ENCODE data around the gene INTS6L.

The INTS6L gene

GRCh38 chrX:135520022-135520552 is 373 bp upstream of the INTS6L start:
- no peak overlapping the region for H3K4ac ChIP-seq (ENCODE audit: low read depth, low read length)
- H3K9ac ChIP-seq (ENCODE audit: low read length), result peak overlapping the region; percentile 55
- no peak overlapping the region for H2BK15ac ChIP-seq (replicated peaks; ENCODE audit: low read depth)
- no peaks in the 10 kb centered on the region for H3K27me3 ChIP-seq (ENCODE audit: insufficient read depth, low read length, poor library complexity)
- no peaks in the 10 kb centered on the region for H3K79me1 ChIP-seq (ENCODE audit: low read length)
- H3K4me1 ChIP-seq (ENCODE audit: control insufficient read depth, low read depth, low read length), result no peaks in the 10 kb centered on the region
- no peak overlapping the region for H4K5ac ChIP-seq (ENCODE audit: low read length)
- H2BK5ac ChIP-seq (ENCODE audit: low read length), result no peak overlapping the region
- no peak overlapping the region for H3K56ac ChIP-seq (ENCODE audit: low read length)
- H2BK120ac ChIP-seq (ENCODE audit: low read depth, low read length), result no peak overlapping the region
- H3K4me3 ChIP-seq (ENCODE audit: low read length), result no peak overlapping the region
- no peaks in the 10 kb centered on the region for H3K36me3 ChIP-seq (ENCODE audit: control insufficient read depth, insufficient read depth, low read length)
- no peak overlapping the region for H3K23ac ChIP-seq (ENCODE audit: low read length)
- H3K79me2 ChIP-seq (ENCODE audit: control insufficient read depth, insufficient read depth, low read length), result no peaks in the 10 kb centered on the region
- H3K4me2 ChIP-seq (ENCODE audit: low read length), result peak overlapping the region; percentile 22
- no peak overlapping the region for H3K18ac ChIP-seq (ENCODE audit: low read length)
- no peak overlapping the region for H2AK5ac ChIP-seq (ENCODE audit: low read length)
- peak; percentile 50 for DNase-seq
- no CpG with 5 or more reads among the region's 12 CpGs for WGBS (ENCODE audit: extremely low coverage, insufficient coverage, low lambda C conversion rate)
- peak overlapping the region; percentile 30 for H3K27ac ChIP-seq (ENCODE audit: low read depth, low read length)
- H4K8ac ChIP-seq (ENCODE audit: low read depth, low read length), result no peak overlapping the region

- H3K79me2 ChIP-seq (ENCODE audit: control insufficient read depth, insufficient read depth, low read length), result no peaks in the 10 kb centered on the region
- peak overlapping the region; percentile 23 for H3K4me2 ChIP-seq (ENCODE audit: low read length)
- H2BK5ac ChIP-seq (ENCODE audit: low read length), result peak overlapping the region; percentile 30
- no peak overlapping the region for H4K8ac ChIP-seq (ENCODE audit: low read depth, low read length)
- H2BK120ac ChIP-seq (ENCODE audit: low read depth, low read length), result no peak overlapping the region
- no peaks in the 10 kb centered on the region for H3K27me3 ChIP-seq (ENCODE audit: insufficient read depth, low read length, poor library complexity)
- H4K5ac ChIP-seq (ENCODE audit: low read length), result no peak overlapping the region
- peak; percentile 94 for DNase-seq
- peak overlapping the region; percentile 79 for H3K4ac ChIP-seq (ENCODE audit: low read depth, low read length)
- no peak overlapping the region for H2AK5ac ChIP-seq (ENCODE audit: low read length)
- H3K56ac ChIP-seq (ENCODE audit: low read length), result peak overlapping the region; percentile 89
- H3K27ac ChIP-seq (ENCODE audit: low read depth, low read length), result peak overlapping the region; percentile 82
- H3K18ac ChIP-seq (ENCODE audit: low read length), result peak overlapping the region; percentile 92
- peak overlapping the region; percentile 65 for H3K4me3 ChIP-seq (ENCODE audit: low read length)
- H3K79me1 ChIP-seq (ENCODE audit: low read length), result no peaks in the 10 kb centered on the region
- no peaks in the 10 kb centered on the region for H3K4me1 ChIP-seq (ENCODE audit: control insufficient read depth, low read depth, low read length)
- H3K23ac ChIP-seq (ENCODE audit: low read length), result no peak overlapping the region
- no peaks in the 10 kb centered on the region for H3K36me3 ChIP-seq (ENCODE audit: control insufficient read depth, insufficient read depth, low read length)
- no CpG with 5 or more reads among the region's 73 CpGs for WGBS (ENCODE audit: extremely low coverage, insufficient coverage, low lambda C conversion rate)
- no peak overlapping the region for H2BK15ac ChIP-seq (replicated peaks; ENCODE audit: low read depth)
- peak overlapping the region; percentile 81 for H3K9ac ChIP-seq (ENCODE audit: low read length)
Observed at GRCh38 chrX:135521405-135522131, 1.1 kb downstream of the INTS6L start.

GRCh38 chrX:135522132-135522530 is 1.7 kb downstream of the INTS6L start:
- Histone ChIP-seq H3K36me3 (ENCODE audit: control insufficient read depth, insufficient read depth, low read length) (no peaks in the 10 kb centered on the region), H3K9ac (ENCODE audit: low read length) (peak overlapping the region; percentile 65), H3K4me1 (ENCODE audit: control insufficient read depth, low read depth, low read length) (no peaks in the 10 kb centered on the region), H4K8ac (ENCODE audit: low read depth, low read length) (no peak overlapping the region), H3K4me2 (ENCODE audit: low read length) (peak overlapping the region; percentile 23), H3K18ac (ENCODE audit: low read length) (peak overlapping the region; percentile 92), H2BK120ac (ENCODE audit: low read depth, low read length) (no peak overlapping the region), H3K27ac (ENCODE audit: low read depth, low read length) (peak overlapping the region; percentile 70), H3K4ac (ENCODE audit: low read depth, low read length) (peak overlapping the region; percentile 79), H3K23ac (ENCODE audit: low read length) (no peak overlapping the region), H3K4me3 (ENCODE audit: low read length) (peak overlapping the region; percentile 25), H2BK5ac (ENCODE audit: low read length) (peak overlapping the region; percentile 30), H3K56ac (ENCODE audit: low read length) (peak overlapping the region; percentile 82), H3K79me1 (ENCODE audit: low read length) (no peaks in the 10 kb centered on the region), H3K79me2 (ENCODE audit: control insufficient read depth, insufficient read depth, low read length) (no peaks in the 10 kb centered on the region), H2BK15ac (replicated peaks; ENCODE audit: low read depth) (no peak overlapping the region), H4K5ac (ENCODE audit: low read length) (no peak overlapping the region), H2AK5ac (ENCODE audit: low read length) (no peak overlapping the region), H3K27me3 (ENCODE audit: insufficient read depth, low read length, poor library complexity) (no peaks in the 10 kb centered on the region)
- no peak for DNase-seq
- no CpG with 5 or more reads among the region's 9 CpGs for WGBS (ENCODE audit: extremely low coverage, insufficient coverage, low lambda C conversion rate)

- Histone ChIP-seq H4K8ac (ENCODE audit: low read depth, low read length) (no peak overlapping the region), H2BK15ac (replicated peaks; ENCODE audit: low read depth) (no peak overlapping the region), H4K5ac (ENCODE audit: low read length) (no peak overlapping the region), H3K27ac (ENCODE audit: low read depth, low read length) (no peak overlapping the region), H3K4ac (ENCODE audit: low read depth, low read length) (no peak overlapping the region), H3K18ac (ENCODE audit: low read length) (no peak overlapping the region), H3K9ac (ENCODE audit: low read length) (no peak overlapping the region), H3K56ac (ENCODE audit: low read length) (no peak overlapping the region), H2AK5ac (ENCODE audit: low read length) (no peak overlapping the region), H3K4me3 (ENCODE audit: low read length) (no peak overlapping the region), H3K79me2 (ENCODE audit: control insufficient read depth, insufficient read depth, low read length) (no peaks in the 10 kb centered on the region), H3K23ac (ENCODE audit: low read length) (no peak overlapping the region), H3K27me3 (ENCODE audit: insufficient read depth, low read length, poor library complexity) (no peaks in the 10 kb centered on the region), H3K79me1 (ENCODE audit: low read length) (no peaks in the 10 kb centered on the region), H3K36me3 (ENCODE audit: control insufficient read depth, insufficient read depth, low read length) (no peaks in the 10 kb centered on the region), H3K4me2 (ENCODE audit: low read length) (no peak overlapping the region), H2BK120ac (ENCODE audit: low read depth, low read length) (no peak overlapping the region), H3K4me1 (ENCODE audit: control insufficient read depth, low read depth, low read length) (no peaks in the 10 kb centered on the region), H2BK5ac (ENCODE audit: low read length) (no peak overlapping the region)
- DNase-seq, result no peak
- no CpG with 5 or more reads among the region's 20 CpGs for WGBS (ENCODE audit: extremely low coverage, insufficient coverage, low lambda C conversion rate)
Observed at GRCh38 chrX:135522878-135523693, 2.6 kb downstream of the INTS6L start.

GRCh38 chrX:135528254-135528653 is 7.8 kb downstream of the INTS6L start:
- no CpG with 5 or more reads among the region's 5 CpGs for WGBS (ENCODE audit: extremely low coverage, insufficient coverage, low lambda C conversion rate)
- no peaks in the 10 kb centered on the region for H3K36me3 ChIP-seq (ENCODE audit: control insufficient read depth, insufficient read depth, low read length)

More at GRCh38 chrX:135528254-135528653, 7.8 kb downstream of the INTS6L start:
- Histone ChIP-seq H3K4me1 (ENCODE audit: control insufficient read depth, low read depth, low read length) (no peaks in the 10 kb centered on the region), H2BK15ac (replicated peaks; ENCODE audit: low read depth) (no peak overlapping the region), H3K56ac (ENCODE audit: low read length) (peak overlapping the region; percentile 56), H3K9ac (ENCODE audit: low read length) (no peak overlapping the region), H2BK5ac (ENCODE audit: low read length) (no peak overlapping the region), H3K79me1 (ENCODE audit: low read length) (no peaks in the 10 kb centered on the region), H4K8ac (ENCODE audit: low read depth, low read length) (no peak overlapping the region), H3K27ac (ENCODE audit: low read depth, low read length) (no peak overlapping the region), H2AK5ac (ENCODE audit: low read length) (no peak overlapping the region), H3K18ac (ENCODE audit: low read length) (no peak overlapping the region), H2BK120ac (ENCODE audit: low read depth, low read length) (no peak overlapping the region), H3K4me2 (ENCODE audit: low read length) (no peak overlapping the region), H3K4me3 (ENCODE audit: low read length) (no peak overlapping the region), H3K27me3 (ENCODE audit: insufficient read depth, low read length, poor library complexity) (no peaks in the 10 kb centered on the region), H4K5ac (ENCODE audit: low read length) (no peak overlapping the region), H3K4ac (ENCODE audit: low read depth, low read length) (no peak overlapping the region), H3K23ac (ENCODE audit: low read length) (no peak overlapping the region), H3K79me2 (ENCODE audit: control insufficient read depth, insufficient read depth, low read length) (no peaks in the 10 kb centered on the region)
- DNase-seq, result no peak
